ENCODE measurements around the gene ATP8B3.

- TF ChIP-seq CTCF (IDR thresholded peaks at IDR 0.05) (no peak), POLR2A (IDR thresholded peaks at IDR 0.05) (no peak)
These were observed 46.5 kb upstream of the ATP8B3 start for GRCh38 chr19:1858412-1859081.

Measured in Peyer's patch (tissue), 4 donors.